HG02885 (cell line): ENCODE results near the gene TMEM119.
"Not testable (repeated sequence)": the region's sequence is repeated elsewhere in the genome, so short reads cannot be mapped to it uniquely, and the experiment has no call there.

Source experiments
- ATAC-seq: cut with Tn5 transposase; IDR thresholded peaks from one replicate; pipeline ENCODE4 v1.9.1; 2021; ENCODE audit warnings: mild to moderate bottlenecking; ENCODE audit not compliant: unreplicated experiment, poor library complexity

TMEM119 gene

DNA sequence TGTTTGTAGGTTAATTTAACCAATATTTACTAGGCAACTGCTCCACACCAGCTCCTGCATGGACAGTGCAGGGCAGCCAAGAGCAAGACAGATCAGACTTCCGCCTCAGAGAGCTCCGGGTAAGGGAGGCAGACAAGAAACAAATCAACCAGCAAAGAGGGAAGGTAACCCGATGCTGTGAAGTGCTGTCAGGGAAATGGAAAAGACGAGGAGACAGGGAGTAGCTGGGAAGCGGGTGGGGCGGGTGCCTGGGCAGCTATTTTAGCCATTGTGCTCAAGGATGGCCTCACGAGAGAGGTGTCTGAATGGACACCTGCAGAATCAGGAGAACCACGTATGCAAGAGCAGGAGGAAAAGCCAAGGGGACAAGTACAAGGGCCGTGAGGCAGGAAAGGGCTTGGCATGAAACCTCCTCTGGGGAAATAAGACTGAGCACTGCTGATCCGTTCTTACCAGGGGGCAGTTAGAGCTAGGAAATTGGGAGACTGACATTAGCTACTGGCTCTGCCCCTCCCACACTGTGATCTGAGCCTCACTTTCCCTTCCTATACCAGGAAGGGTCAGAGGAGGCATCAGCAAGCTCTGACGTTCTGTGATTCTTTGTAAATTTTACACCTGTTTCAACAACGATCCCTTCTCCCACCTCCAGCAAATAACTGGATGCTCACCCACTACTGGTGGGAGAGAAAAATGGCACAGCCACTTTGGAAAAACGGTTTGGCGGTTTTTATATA, 6.5 kb upstream of the TMEM119 start:
- ATAC-seq: no peak

DNA sequence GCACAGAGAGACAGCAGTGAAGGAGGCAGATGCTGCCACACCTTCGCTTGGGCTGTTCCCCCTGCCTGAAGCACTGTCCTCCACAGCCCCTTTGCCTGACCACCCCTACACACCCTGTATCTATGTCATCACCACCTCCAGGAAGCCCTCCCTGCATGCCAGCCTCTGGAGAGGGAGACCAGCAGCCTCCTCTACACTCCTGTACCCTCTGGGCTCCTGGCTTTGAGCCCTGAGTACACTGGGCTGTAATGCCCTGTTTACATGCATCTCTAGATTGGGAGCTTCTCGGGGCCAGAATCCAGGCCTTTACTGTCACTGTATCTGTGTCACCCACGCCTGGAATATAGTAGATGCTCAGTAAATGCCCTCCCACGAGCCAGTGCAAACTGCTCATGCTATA, 5.9 kb upstream of the TMEM119 start:
- no peak for ATAC-seq

DNA sequence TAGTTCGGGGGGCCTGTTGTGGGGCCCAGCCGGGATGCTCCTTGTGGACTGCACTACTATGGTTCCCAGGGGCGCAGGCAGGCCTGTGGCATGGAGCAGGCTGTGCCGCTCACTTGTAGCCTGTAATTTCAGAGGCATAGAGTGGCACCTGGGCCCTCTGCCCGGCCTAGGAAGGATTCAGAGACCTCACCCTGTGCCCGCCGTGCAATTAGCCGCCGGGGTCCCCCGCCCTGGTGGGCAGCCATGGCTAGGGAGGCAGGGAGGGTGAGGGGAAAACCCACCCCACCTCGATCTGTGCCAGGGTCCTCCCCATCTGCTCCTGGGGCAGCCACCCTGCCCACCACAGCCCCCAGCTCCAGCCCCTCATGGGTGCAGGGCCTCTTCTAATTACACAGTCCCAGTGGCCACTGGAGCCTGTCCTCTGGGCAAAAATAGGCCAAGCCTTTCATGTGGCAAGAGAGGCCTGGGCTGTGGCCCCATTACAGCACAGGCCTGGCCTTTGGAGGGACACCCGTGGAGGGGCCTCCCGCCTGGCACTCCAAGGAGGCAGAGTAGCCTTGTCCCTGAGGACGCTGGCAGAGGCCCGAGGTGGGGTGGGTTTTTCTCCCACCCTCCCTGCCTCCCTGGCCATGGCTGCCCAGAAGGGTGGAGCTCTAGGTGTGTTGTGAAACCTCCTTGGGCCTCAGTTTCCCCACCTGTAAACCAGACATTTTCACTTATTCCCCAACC, 5.3 kb upstream of the TMEM119 start:
- no peak for ATAC-seq

DNA sequence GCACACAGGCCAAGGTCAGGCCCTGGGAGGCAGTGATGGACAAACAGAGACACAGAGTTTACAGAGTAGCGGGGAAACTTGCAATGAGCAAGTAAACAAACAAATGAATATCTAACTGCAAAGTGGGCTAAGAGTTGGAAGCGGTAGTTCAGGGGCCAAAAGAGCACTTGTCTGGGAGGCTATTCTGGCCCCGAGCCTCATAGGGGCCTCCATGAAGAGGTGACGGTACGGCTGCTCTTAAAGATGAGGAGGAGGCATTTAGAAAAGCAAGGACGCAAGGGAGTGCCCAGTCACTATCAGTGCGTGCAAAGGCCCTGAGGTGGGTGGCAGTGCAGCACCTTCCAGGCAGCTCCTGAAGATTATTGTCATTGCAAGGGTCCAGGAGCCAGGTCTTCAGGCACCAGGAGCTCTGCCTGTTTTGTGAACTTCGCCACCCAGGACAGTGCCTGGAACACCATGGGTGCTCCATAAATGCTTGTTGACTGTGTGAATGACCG, 4.4 kb upstream of the TMEM119 start:
- ATAC-seq: no peak

DNA sequence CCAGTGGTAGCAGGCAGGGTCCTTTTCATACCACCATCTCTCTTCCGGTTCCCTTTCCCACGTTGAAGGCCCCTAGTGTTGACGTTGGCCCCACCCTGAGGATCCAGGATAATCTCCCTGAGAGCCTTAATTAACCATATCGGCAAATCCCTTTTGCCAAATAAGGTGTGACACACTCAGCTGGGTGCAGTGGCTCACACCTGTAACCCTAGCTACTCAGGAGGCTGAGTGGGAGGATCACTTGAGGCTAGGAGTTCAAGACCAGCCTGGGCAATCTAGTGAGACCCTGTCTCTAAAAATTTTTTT, 2.8 kb upstream of the TMEM119 start:
- no peak for ATAC-seq

DNA sequence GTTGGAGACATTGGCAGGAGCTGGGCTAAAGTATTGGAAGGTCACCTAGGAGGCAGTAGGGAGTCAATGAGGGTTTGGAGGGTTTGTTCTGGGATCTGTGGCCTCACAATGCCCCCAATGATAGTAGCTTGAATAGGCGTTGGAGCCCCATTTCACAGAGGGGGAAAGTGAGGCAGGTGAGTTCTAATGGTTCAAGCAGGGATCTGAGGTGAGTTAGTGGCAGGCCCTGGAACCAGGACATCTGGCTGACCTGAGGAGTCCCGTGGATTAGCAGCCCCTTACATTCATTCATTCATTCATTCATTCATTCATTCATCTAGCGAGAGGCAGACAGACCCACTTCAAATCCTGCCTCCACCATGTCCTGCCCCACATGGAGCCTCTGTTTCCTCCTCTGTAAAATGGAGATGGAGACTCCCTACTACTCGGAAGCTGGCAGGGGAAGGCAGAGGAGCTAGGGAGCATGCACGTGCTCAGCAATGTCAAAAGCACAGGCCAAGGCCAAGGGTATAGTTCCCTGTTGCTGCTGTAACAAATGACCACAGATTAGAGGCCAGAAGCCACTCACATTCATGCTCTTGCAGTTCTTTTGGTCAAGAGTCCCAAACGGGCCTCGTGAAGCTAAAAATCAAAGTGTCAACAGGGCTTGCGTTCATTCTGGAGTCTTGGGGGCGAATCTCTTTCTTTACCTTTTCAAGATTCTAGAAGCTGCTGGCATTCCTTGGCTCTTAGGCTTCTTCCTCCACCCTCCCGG, 2.2 kb upstream of the TMEM119 start:
- no peak for ATAC-seq

DNA sequence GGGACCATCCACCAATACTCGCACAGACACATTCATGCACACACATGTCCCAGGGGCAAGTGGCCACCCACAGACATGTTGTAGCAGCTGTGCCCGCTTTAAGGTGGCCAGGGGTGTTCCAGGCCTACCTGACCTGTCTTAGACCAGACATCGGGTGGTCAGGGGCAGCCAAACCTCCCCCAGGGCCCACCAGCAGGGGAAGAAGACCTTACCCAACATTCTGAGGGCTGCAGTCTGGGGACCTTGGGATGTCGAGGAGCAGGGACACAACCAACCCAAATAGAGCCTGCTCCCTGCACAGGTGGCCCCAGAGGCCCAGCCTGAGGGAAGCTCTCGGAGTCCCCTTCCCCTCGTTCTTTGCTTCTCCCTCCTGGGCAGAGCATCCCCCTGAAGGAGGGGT, 1.7 kb upstream of the TMEM119 start:
- ATAC-seq: no peak

DNA sequence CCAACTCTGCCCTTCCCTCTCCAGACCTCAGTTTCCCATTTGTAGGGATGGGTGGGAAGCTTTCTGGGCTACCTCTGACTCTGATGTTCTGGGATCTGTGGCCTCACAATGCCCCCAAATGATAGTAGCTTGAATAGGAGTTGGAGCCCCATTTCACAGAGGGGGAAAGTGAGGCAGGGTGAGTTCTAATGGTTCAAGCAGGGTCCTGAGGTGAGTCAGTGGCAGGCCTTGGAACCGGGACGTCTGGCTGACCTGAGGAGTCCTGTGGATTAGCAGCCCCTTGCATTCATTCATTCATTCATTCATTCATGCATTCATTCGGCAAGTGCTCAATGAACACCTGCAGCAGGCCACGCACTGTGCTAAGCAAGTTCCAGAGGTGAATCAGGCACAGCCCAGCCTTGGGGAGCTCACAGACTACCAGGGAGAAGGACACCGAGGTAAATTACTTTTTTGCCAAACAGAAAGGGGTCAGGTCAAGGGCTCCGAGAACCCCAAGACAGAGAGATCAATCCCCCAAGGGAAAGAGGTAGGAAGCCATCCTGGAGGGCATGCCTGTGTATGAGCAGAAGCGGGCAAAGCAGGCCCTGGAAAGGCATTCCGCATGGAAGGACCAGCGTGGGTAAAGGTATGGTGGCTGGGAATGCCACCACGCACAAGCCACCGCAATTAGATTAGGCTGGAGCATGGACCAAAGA, 818 bp upstream of the TMEM119 start:
- ATAC-seq: no peak

DNA sequence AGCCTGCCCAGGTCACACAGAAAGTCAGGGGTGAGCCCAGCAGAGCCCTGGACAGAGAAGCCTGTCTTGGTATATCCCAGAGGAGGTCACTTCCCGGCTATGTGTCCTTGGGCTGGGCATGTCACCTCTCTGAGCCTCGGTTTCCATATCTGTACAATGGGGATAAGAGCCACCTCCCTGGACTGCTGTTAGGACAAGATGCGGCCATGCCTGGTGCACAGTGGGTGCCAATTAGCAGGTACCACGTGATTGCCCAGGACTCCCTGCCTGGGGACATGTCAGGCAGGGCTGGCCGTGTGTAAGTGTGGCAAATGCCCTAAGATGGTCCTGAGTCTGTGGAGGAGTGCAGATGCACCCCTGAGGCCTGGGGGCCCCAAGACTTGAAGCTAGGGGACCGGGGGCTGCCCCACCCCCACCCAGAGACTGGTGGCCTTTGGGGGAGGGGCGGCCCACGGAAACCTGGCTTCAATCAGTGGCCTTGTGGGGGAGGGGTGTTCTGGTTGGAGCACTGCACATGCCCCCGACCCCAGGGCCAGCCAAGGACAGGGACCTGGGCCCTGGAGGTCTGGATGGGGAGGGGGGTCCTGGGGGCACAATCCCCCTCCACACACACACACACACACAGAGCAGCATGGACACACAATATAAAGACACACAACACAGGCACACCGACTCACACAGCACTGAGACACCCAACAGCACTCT, 878 bp downstream of the TMEM119 start:
- no peak for ATAC-seq

DNA sequence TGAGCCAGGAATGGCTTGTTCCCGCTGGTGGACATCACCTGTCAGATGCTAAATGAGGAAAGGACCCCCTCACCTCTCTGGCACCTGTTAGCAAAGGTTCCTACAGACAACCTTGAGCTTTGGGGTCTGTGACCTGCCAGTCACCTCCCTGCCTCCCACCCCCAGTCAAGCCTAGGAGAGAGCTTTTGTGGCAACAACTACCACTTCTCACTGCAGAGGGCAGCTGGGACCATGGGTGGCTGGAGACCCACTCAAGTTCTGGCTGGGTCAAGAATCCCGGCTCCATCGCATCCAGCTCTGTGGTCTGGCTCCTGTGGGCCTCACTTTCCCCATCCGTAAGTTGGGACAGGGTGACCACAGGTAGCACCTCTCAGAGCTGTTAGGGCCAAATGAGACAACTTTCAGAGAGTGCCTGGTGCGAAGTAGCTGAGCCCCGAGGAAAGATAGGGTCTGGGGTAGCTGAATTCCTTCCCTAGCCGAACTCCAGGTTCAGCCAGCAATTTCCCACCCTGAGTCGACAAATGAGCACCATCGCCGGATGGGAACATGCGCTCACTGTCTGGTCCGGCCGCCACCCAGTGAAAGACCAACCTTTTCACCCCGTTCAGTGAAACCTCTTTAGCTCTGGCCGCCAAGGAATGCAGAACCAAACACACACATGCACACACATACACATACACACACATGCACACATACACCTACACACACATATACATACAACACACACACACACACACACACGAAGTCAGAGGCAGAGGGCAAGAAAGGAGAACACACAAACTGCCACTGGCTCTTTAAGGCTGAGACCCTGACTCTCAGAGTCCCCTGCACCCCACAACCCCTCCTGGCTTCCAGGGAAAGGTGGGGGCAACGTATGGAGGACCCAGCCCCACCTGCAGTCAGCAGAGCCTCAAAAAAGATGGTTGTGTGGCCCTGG, 1.9 kb downstream of the TMEM119 start:
- ATAC-seq: no peak

DNA sequence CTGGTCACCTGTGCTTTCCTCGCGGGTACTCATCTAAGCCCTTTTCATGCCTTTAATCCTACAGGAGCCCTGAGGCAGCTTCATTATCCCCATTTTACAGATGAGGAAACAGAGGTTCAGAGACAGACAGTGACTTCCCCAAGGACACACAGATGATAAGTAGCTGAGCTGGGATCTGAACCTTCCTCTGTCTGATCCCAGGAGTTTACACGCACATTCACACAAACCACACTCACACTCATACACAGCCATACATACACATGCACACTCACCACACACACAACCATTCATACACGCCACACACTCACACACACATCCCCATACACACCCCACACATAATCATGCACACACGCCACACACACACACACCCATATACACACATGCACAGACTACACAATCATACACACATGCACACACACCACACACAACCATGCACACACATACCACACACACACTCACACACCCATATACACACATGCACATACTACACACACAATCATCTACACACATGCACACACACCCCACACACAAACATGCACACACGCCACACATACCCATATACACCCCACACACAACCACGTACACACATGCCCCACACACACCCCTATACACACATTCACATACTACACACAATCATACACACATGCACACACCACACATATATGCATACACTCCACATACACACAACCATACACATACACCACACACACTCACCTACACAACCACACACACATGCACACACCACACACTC, 2.7 kb downstream of the TMEM119 start:
- no peak for ATAC-seq

DNA sequence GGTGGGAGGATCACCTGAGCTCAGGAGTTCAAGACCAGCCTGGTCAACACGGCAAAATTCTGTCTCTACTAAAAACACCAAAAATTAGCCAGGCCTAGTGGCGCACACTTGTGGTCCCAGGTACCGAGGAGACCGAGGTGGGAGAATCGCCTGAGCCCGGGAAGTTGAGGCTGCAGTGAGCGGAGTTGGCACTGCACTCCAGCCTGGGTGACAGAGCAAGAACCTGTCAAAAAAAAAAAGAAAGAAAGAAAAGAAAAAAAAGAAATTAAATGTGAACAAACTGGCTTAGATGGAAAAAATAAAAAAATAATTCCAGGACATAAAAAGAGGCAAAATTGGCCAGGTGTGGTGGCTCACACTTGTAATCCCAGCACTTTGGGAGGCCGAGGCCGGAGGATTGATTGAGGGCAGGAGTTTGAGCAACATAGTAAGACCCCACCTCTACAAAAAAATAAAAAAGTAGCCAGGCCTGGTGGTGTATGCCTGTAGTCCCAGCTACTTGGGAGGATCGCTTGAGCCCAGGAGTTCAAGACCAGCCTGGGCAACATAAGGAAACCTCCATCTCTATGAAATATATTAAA, 3.5 kb downstream of the TMEM119 start:
- ATAC-seq: no peak

DNA sequence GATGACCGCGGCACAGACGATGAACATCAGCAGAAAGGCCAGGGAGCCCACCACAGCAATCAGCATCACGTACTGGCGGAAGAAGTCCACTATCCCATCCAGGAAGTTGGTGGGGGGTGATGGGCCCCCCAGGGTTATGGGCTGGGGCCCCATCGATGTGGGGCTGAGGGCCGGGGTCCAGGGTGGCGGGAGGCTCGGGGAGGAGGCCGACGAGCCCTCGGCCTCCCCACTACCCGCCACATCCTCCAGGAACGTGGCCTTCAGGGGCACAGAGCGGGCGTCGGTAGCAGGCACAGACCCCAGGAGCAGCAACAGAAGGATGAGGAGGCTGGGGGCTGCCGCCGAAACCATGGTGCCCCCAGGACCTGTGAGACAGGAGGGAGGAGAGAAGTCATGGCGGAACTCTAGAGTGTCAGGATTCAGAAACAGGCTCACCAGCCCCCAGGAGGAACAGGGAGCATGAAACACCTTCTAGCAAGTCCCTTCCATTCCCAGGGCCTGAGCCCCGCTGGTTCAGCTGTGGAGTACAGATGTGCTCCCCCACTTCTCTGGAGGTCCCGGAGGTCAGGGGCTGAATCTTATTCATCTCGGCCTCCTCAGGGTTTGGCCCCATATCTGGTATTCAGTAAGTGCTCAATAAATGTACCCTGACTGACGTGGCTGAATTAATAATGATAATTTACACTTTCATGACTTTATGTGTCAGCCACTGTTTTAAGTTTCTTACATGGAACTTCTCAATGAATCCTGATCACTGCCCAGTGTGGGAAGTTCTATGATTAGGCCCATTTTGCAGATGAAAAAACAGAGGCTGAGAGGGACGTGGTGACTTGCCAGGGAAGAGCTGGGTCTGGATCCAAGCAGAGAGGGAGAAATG, 5.6 kb downstream of the TMEM119 start:
- ATAC-seq: no peak

DNA sequence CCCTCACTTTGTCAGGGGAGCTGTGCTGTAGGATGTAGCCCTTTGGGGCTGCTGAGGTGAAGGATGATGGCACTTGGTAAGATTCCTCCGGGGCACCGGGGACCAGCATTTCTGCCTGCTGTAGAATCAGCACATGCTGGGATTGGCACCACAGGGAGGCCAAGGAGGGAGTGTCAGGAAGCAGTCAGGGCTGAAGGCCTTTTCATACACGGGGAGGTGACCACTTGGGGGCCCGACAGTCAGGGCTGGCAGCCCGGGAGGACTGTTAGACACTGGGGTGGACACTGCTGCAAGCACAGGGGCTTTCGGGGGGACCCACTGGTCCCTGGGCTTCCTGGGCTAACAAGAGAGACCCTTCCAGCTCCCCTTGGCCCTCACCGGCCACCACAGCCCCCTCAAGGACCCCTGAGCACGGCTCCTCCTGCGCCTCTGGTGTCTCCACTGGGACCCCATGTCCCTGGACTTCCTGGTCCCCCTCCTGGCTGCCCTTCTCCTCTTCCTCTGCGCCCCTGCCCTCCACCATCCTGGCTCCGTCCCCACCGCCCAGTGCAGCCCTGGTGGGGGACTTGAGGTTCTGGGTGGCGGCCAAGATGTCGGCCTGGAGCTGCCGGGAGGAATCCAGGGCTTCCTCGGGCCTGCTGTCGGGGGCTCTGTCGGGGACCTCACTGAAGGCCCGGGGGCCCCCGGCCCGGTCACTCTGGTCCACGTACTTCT, 6.5 kb downstream of the TMEM119 start:
- no peak for ATAC-seq

DNA sequence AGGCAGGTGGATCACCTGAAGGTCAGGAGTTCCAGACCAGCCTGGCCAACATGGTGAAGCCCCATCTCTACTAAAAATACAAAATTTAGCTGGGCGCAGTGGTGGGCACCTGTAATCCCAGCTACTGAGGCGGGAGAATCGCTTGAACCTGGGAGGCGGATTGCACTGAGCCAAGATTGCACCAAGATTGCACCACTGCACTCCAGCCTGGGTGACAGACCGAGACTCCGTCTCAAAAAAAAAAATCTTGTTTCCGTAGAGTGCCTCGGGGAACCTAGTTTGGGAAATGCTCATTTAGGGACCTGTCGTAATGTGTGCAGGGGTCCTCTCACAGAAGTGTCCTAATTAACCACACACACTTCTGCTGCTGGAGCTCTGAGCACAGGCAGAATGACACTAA, 7.4 kb downstream of the TMEM119 start:
- ATAC-seq: not testable (repeated sequence)

DNA sequence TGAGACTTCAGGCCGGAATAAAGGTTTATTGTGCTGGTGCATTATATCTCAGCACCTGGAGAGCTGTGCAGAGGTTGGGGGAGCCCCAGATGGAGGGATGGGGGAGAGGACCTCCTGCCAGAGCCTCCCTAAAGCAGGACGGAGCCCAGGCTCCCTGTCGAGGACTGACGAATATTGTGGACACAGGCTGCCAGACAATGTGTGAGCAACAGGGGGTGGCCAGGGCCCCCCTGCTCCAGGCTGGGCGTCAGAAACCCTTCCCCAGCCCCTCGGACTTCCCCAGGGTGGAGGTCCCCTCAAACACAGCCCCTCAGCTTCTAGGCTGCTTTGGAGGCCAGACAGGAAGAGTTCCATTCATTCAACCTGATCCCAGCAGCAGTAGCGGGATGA, 8.0 kb downstream of the TMEM119 start:
- no peak for ATAC-seq
